Neural progenitor cell (in vitro differentiated cells): ENCODE results near the gene TSEN15.

ENCODE experiments used
- CTCF ChIP-seq: fragments of 200-600 bp; sonication (generic); IDR thresholded peaks from 2 replicates; pipeline ENCODE4 v1.5.1; 2017; ENCODE audit warnings: antibody characterized with exemption, mild to moderate bottlenecking
- EZH2phosphoT487 ChIP-seq: fragments of 200-600 bp; sonication (generic); IDR thresholded peaks from 2 replicates; pipeline ENCODE4 v1.6.1; 2017; ENCODE audit warnings: antibody characterized with exemption

GRCh38 chr1:184018622-184019021, 32.9 kb upstream of the TSEN15 start:
- TF ChIP-seq CTCF (no peak), EZH2phosphoT487 (no peak)
